Measurements from ENCODE around the gene TOP3B. TPM values are rescaled to one million over a fixed set of nuclear protein-coding genes. Genes with fewer than 3 reads are reported as not detected.

The TOP3B gene, protein sequence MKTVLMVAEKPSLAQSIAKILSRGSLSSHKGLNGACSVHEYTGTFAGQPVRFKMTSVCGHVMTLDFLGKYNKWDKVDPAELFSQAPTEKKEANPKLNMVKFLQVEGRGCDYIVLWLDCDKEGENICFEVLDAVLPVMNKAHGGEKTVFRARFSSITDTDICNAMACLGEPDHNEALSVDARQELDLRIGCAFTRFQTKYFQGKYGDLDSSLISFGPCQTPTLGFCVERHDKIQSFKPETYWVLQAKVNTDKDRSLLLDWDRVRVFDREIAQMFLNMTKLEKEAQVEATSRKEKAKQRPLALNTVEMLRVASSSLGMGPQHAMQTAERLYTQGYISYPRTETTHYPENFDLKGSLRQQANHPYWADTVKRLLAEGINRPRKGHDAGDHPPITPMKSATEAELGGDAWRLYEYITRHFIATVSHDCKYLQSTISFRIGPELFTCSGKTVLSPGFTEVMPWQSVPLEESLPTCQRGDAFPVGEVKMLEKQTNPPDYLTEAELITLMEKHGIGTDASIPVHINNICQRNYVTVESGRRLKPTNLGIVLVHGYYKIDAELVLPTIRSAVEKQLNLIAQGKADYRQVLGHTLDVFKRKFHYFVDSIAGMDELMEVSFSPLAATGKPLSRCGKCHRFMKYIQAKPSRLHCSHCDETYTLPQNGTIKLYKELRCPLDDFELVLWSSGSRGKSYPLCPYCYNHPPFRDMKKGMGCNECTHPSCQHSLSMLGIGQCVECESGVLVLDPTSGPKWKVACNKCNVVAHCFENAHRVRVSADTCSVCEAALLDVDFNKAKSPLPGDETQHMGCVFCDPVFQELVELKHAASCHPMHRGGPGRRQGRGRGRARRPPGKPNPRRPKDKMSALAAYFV
- total RNA-seq (2014; rRNA removed; shearing (Covaris generic)) (65.6 and 82.6 TPM in 2 replicates), total RNA-seq (2022) (98.7 and 101 TPM in 2 replicates), Bru-seq, nascent RNA (percentile 75 among the genes with signal in this experiment), BruChase-seq, experiment 1, labeled RNA remaining after a 6-hour chase (percentile 85 among the genes with signal in this experiment), BruChase-seq, experiment 2, labeled RNA remaining after a 2-hour chase (percentile 83 among the genes with signal in this experiment)
- long read RNA-seq, full-length matches to known transcripts = 16 of 126 reads
- long read RNA-seq, partial matches to known transcripts = 52 of 126 reads
- long read RNA-seq, other reads (novel, unspliced or antisense) = 58 of 126 reads

DNA sequence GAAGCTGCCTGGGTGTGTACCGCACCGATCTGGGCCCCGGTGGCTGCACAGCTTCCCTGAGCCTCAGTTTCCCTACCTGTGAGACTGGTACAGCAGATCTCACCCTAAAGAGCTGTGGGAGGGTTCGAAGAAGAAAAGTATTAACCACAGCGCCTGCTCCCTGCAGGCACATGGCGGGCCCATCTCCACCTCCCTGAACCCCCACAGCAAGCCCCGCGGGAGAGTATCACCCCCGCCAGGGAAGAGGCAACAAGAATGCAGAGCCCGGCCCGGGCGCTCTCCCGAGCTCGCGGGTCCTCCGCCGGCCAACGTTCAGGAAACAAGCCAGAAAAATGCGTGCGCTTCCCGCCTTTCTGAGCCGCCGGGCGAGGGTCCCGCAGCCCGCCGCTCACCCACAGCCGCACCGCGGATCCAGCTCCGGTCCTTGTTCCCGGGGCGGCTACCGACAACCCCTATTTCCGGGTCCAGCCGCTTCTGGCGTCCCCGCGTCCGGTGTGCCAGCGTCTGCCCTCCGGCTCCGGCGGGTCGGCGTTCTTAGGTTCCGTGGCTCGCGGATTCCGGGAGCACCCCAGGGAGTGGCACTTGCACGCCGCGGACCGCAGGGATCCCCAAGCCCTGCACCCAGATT lies at the start of gene TOP3B:
Gene TOP3B (minus strand): TSS at position 450 of the 628 bp plus-strand sequence. CDS start 7,078 bp downstream, outside the sequence.
- H3K9me2 ChIP-seq (ENCODE audit: insufficient read depth, low read length) = no peaks in the 10 kb centered on the region
- H3K36me3 ChIP-seq (ENCODE audit: insufficient read depth, low read length) = peaks cover 8% of the 10 kb centered on the region; the same call in 1 of the 2 replicates
- TF ChIP-seq, protein P1, sequence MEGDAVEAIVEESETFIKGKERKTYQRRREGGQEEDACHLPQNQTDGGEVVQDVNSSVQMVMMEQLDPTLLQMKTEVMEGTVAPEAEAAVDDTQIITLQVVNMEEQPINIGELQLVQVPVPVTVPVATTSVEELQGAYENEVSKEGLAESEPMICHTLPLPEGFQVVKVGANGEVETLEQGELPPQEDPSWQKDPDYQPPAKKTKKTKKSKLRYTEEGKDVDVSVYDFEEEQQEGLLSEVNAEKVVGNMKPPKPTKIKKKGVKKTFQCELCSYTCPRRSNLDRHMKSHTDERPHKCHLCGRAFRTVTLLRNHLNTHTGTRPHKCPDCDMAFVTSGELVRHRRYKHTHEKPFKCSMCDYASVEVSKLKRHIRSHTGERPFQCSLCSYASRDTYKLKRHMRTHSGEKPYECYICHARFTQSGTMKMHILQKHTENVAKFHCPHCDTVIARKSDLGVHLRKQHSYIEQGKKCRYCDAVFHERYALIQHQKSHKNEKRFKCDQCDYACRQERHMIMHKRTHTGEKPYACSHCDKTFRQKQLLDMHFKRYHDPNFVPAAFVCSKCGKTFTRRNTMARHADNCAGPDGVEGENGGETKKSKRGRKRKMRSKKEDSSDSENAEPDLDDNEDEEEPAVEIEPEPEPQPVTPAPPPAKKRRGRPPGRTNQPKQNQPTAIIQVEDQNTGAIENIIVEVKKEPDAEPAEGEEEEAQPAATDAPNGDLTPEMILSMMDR (conservative IDR thresholded peaks at IDR 0.05; ENCODE audit: low read length) = no peak
- no peak for TF ChIP-seq EZH2phosphoT487 (IDR thresholded peaks at IDR 0.05; ENCODE audit: borderline replicate concordance, low read depth, low read length)
- intact Hi-C loops (cut with micrococcal nuclease; ENCODE audit: unreplicated experiment) = loop anchor here (2.0 kb wide), 1 partner anchor 44 kb away; no protein-coding TSS in a partner anchor
- no peaks in the 10 kb centered on the region for H3K9me3 ChIP-seq (ENCODE audit: low read length)
- H3K4me1 ChIP-seq (ENCODE audit: insufficient read depth, low read length, poor library complexity, severe bottlenecking) = peaks cover 14% of the 10 kb centered on the region
- TSS peak; percentile 79 for BruUV-seq (replicated peaks)
- ChIA-PET POLR2A (interaction anchor here (1.0 to 1.4 kb wide), 3 partner anchors 39 to 60 kb away, joined by 4 to 5 read pairs (median 4); no protein-coding TSS in a partner anchor), CTCF (ENCODE audit: unreplicated experiment) (no interaction called here)
- peak within 1 kb of the TSS; percentile 75 for H3K4me3 ChIP-seq (ENCODE audit: low read depth, low read length, poor library complexity, severe bottlenecking)
- peak within 1 kb of the TSS; percentile 38 for H2AFZ ChIP-seq (ENCODE audit: low read length)
- peaks cover 21% of the 10 kb centered on the region for H3K79me2 ChIP-seq (ENCODE audit: insufficient read depth, low read depth, low read length)
- H3K27ac ChIP-seq (ENCODE audit: low read depth, low read length, poor library complexity, severe bottlenecking) = peak within 1 kb of the TSS; percentile 8
- H4K20me1 ChIP-seq (ENCODE audit: insufficient read depth, low read length) = peaks cover 4% of the 10 kb centered on the region; the same call in 1 of the 2 replicates
- peak within 1 kb of the TSS; percentile 94 for H3K4me2 ChIP-seq (ENCODE audit: low read length)
- DNase-seq (ENCODE audit: low spot score) = peak; percentile 90

DNA sequence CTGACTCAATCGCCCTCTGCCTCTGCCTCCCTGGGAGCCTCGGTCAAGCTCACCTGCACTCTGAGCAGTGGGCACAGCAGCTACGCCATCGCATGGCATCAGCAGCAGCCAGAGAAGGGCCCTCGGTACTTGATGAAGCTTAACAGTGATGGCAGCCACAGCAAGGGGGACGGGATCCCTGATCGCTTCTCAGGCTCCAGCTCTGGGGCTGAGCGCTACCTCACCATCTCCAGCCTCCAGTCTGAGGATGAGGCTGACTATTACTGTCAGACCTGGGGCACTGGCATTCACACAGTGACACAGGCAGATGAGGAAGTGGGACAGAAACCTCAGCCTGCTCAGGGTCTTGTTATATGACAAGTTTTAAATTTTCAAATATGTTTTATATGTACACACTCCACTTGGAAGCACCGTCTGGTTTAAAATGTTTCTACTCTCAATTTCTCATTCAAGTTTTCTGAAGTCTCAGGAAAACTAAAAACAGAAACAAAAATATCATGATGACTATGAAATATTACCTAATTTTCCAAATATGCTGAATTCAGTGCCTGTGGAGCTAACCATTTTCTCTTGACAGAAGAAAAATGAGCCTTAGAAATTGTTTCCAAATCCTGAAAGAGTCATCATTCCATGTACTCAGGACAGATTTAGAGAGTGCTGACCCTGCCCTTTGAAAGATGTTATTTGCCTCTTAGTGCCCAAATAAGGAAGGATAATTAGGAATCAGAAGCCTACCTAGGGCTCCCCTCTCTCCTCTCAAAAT lies 48.8 kb upstream of the TOP3B start:
- Histone ChIP-seq H3K36me3 (ENCODE audit: insufficient read depth, low read length) (0 out of 2 replicates have a peak, but pooled peaks cover 8% of the 10 kb centered on the region), H3K9me2 (ENCODE audit: insufficient read depth, low read length) (no peaks in the 10 kb centered on the region), H3K9me3 (ENCODE audit: low read length) (no peaks in the 10 kb centered on the region), H2AFZ (ENCODE audit: low read length) (no peak overlapping the region), H3K4me3 (ENCODE audit: low read depth, low read length, poor library complexity, severe bottlenecking) (peak overlapping the region; percentile 68), H3K4me1 (ENCODE audit: insufficient read depth, low read length, poor library complexity, severe bottlenecking) (peaks cover 99% of the 10 kb centered on the region), H4K20me1 (ENCODE audit: insufficient read depth, low read length) (no peaks in the 10 kb centered on the region), H3K79me2 (ENCODE audit: insufficient read depth, low read depth, low read length) (peaks cover 70% of the 10 kb centered on the region), H3K27ac (ENCODE audit: low read depth, low read length, poor library complexity, severe bottlenecking) (peak overlapping the region; percentile 94), H3K4me2 (ENCODE audit: low read length) (peak overlapping the region; percentile 88)
- TF ChIP-seq, protein P1 (conservative IDR thresholded peaks at IDR 0.05; ENCODE audit: low read length) = no peak
- no peak for TF ChIP-seq EZH2phosphoT487 (IDR thresholded peaks at IDR 0.05; ENCODE audit: borderline replicate concordance, low read depth, low read length)
- POLR2A ChIA-PET = interaction anchor here (0.6 to 10.0 kb wide), 13 partner anchors 14 to 196 kb away, joined by 3 to 262 read pairs (median 6); no protein-coding TSS in a partner anchor
- intact Hi-C loops (cut with micrococcal nuclease; ENCODE audit: unreplicated experiment) = no loop called here
- peak; percentile 77 for DNase-seq (ENCODE audit: low spot score)
- BruUV-seq (replicated peaks) = TSS peak; percentile 91
- CTCF ChIA-PET (ENCODE audit: unreplicated experiment) = interaction anchor here (0.7 to 4.3 kb wide), 6 partner anchors 11 to 164 kb away, joined by 3 to 41 read pairs (median 6); no protein-coding TSS in a partner anchor
